Right ventricle myocardium inferior (tissue), 1 donor: ENCODE results near the gene VENTX. TPM values are rescaled to one million over a fixed set of nuclear protein-coding genes. Genes with fewer than 3 reads are reported as not detected.
"Not testable (repeated sequence)": the region's sequence is repeated elsewhere in the genome, so short reads cannot be mapped to it uniquely, and the experiment has no call there.

Experiments used
- ATAC-seq: fragments of 200-7000 bp; cut with Tn5 transposase; one replicate; pipeline ENCODE4 v1.9.1; 2020; ENCODE audit warnings: mild to moderate bottlenecking, moderate library complexity
- DNase-seq: peaks from one replicate; pipeline ENCODE4 v3.0.0; 2021; ENCODE audit errors: missing footprints
- intact Hi-C: fragments of 100-400 bp; cut with DNase I; formaldehyde crosslinking; loops from one replicate; pipeline ENCODE4 v1.11.0; 2022
- total RNA-seq: library from RNA; stranded (reverse); fragmentation: NEBNext Ultra II Directional; extraction: Animal tissue kit (Norgen Biotek cat#: 25700); gene quantifications from one replicate; pipeline ENCODE4 v1.2.1, GENCODE V29; 2021
- donor health status: DM: no; HTN: yes; CAD: no; lungs with severe emphysema.

Gene VENTX
- total RNA-seq, 1 donor from 2014 or later = 0.54 TPM

GRCh38 chr10:133230387-133231195 is 7.1 kb upstream of the VENTX start:
- ATAC-seq (no peak), DNase-seq (no peak)
- intact Hi-C loops = no loop called here

GRCh38 chr10:133231244-133231945 is 6.3 kb upstream of the VENTX start:
- DNase-seq = no peak
- intact Hi-C loops = no loop called here
- ATAC-seq = no peak

GRCh38 chr10:133231946-133232574 is 5.6 kb upstream of the VENTX start:
- ATAC-seq (no peak), DNase-seq (no peak)
- intact Hi-C loops = no loop called here

- ATAC-seq, DNase-seq, intact Hi-C loops: not testable (repeated sequence)
Observed at GRCh38 chr10:133234796-133235195, 2.9 kb upstream of the VENTX start.

- no peak for DNase-seq
- intact Hi-C loops = no loop called here
- peak; percentile 47 for ATAC-seq
Observed at GRCh38 chr10:133235265-133235855, 2.3 kb upstream of the VENTX start.

- ATAC-seq = peak; percentile 44
- DNase-seq = no peak
- intact Hi-C loops = no loop called here
Observed at GRCh38 chr10:133235932-133236331, 1.7 kb upstream of the VENTX start.

- intact Hi-C loops = no loop called here
- ATAC-seq = peak; percentile 4
- no peak for DNase-seq
Observed at GRCh38 chr10:133236401-133237240, 1.0 kb upstream of the VENTX start.

GRCh38 chr10:133237241-133237587 is 441 bp upstream of the VENTX start:
- intact Hi-C loops = no loop called here
- ATAC-seq (no peak), DNase-seq (no peak)

GRCh38 chr10:133238466-133238804 is 780 bp downstream of the VENTX start:
- intact Hi-C loops = no loop called here
- ATAC-seq = no peak
- DNase-seq = no peak

- no peak for DNase-seq
- ATAC-seq = no peak
- intact Hi-C loops = no loop called here
Observed at GRCh38 chr10:133239990-133240389, 2.3 kb downstream of the VENTX start.

- intact Hi-C loops = no loop called here
- DNase-seq = no peak
- ATAC-seq = no peak
Observed at GRCh38 chr10:133241501-133242205, 4.0 kb downstream of the VENTX start.

GRCh38 chr10:133242611-133243356 is 5.1 kb downstream of the VENTX start:
- intact Hi-C loops = no loop called here
- ATAC-seq = no peak

GRCh38 chr10:133243593-133243992 is 5.9 kb downstream of the VENTX start:
- intact Hi-C loops = no loop called here
- DNase-seq (no peak), ATAC-seq (no peak)

More at GRCh38 chr10:133242611-133243356, 5.1 kb downstream of the VENTX start:
- no peak for DNase-seq

GRCh38 chr10:133245439-133246235 is 8.0 kb downstream of the VENTX start:
- ATAC-seq = no peak
- DNase-seq = no peak
- intact Hi-C loops = no loop called here

GRCh38 chr10:133246236-133246626 is 8.6 kb downstream of the VENTX start:
- intact Hi-C loops = no loop called here
- DNase-seq (no peak), ATAC-seq (no peak)

GRCh38 chr10:133247681-133248333 is 10.2 kb downstream of the VENTX start:
- intact Hi-C loops = no loop called here
- no peak for ATAC-seq
- no peak for DNase-seq
